Measurements from ENCODE around the gene ATN1. TPM values are rescaled to one million over a fixed set of nuclear protein-coding genes. Genes with fewer than 3 reads are reported as not detected.

Gene ATN1
- polyA plus RNA-seq, 1 donor: 66.6 TPM

DNA sequence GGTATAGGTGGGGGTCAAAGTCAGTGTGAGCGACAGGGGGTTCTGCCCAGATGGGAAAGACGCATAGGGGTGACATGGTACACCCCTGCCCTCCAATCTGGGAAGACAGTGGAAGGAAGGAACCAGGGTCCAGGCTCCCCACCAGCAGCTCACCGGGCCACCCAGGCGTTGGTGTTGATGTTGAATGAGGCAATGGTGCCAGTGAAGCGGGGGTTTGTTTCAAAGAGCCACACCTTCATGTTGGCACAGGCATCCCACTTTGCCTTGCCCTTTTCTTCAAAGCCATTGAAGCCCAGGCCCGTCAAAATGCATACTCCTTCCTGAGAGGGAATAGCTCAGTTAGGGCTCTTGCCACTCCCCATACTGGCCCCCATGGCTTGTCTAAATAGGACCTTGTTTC is 50.4 kb downstream of the ATN1 start:
- no CpG with 5 or more reads among the region's 6 CpGs for WGBS (ENCODE audit: insufficient coverage, low lambda C conversion rate)
- H3K27me3 ChIP-seq (ENCODE audit: control insufficient read depth, insufficient read depth, low read length): no peaks in the 10 kb centered on the region
- DNase-seq: no peak
- no peak overlapping the region for H3K27ac ChIP-seq (ENCODE audit: low read length)
- no peaks in the 10 kb centered on the region for H3K9me3 ChIP-seq (ENCODE audit: control insufficient read depth, low read depth, low read length)
- H3K4me1 ChIP-seq (ENCODE audit: control insufficient read depth, insufficient read depth, low read length): peaks cover 38% of the 10 kb centered on the region
- no peak overlapping the region for H3K4me3 ChIP-seq (ENCODE audit: low read length)
- H3K36me3 ChIP-seq (ENCODE audit: control insufficient read depth, insufficient read depth, low read length): peaks cover 79% of the 10 kb centered on the region

DNA sequence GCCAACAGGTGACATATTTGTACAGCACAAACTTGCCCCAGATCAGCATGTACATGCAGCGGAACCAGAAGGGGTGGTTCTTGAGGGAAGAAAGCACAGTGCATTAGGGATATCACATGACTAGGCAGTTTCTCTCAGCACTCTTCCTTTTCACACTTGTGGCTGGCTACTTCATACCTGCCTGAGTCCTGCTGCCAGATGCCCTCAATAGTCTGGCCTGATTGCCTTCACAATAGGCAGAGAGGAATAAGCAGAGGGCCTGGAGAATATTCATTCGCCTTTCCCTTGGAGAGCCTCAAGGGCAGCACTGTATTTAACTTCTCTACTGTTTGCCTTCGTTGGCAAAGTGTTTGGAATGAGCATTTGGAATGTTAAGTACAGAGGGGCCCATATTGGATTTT is 50.9 kb downstream of the ATN1 start:
- Histone ChIP-seq H3K27me3 (ENCODE audit: control insufficient read depth, insufficient read depth, low read length) (no peaks in the 10 kb centered on the region), H3K4me3 (ENCODE audit: low read length) (no peak overlapping the region), H3K9me3 (ENCODE audit: control insufficient read depth, low read depth, low read length) (no peaks in the 10 kb centered on the region), H3K36me3 (ENCODE audit: control insufficient read depth, insufficient read depth, low read length) (peaks cover 82% of the 10 kb centered on the region), H3K27ac (ENCODE audit: low read length) (no peak overlapping the region), H3K4me1 (ENCODE audit: control insufficient read depth, insufficient read depth, low read length) (peaks cover 41% of the 10 kb centered on the region)
- no CpG with 5 or more reads among the region's 3 CpGs for WGBS (ENCODE audit: insufficient coverage, low lambda C conversion rate)
- DNase-seq: no peak

DNA sequence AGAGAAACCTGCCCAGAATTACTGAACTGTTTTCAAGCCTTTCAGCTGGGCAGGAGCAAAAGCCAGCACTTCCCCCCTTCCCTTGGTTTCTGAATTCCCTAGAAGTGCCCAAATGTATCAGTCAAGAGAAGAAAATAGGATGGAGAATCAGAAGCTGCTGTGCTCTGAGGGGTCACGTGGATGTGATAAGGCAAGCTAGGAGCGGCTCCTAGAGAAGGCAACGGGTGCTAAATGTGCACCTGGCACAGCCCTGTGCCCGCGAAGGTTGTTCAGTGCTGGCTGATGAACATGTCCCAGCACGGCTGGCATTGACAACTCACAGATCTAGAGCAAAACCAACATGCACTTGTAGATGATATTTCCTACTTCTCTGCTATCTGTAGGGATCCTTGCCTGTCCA is 51.3 kb downstream of the ATN1 start:
- peaks cover 78% of the 10 kb centered on the region for H3K36me3 ChIP-seq (ENCODE audit: control insufficient read depth, insufficient read depth, low read length)
- H3K27ac ChIP-seq (ENCODE audit: low read length): no peak overlapping the region
- no peak for DNase-seq
- H3K9me3 ChIP-seq (ENCODE audit: control insufficient read depth, low read depth, low read length): no peaks in the 10 kb centered on the region
- H3K27me3 ChIP-seq (ENCODE audit: control insufficient read depth, insufficient read depth, low read length): no peaks in the 10 kb centered on the region
- no CpG with 5 or more reads among the region's 6 CpGs for WGBS (ENCODE audit: insufficient coverage, low lambda C conversion rate)
- no peak overlapping the region for H3K4me3 ChIP-seq (ENCODE audit: low read length)
- peaks cover 41% of the 10 kb centered on the region for H3K4me1 ChIP-seq (ENCODE audit: control insufficient read depth, insufficient read depth, low read length)

DNA sequence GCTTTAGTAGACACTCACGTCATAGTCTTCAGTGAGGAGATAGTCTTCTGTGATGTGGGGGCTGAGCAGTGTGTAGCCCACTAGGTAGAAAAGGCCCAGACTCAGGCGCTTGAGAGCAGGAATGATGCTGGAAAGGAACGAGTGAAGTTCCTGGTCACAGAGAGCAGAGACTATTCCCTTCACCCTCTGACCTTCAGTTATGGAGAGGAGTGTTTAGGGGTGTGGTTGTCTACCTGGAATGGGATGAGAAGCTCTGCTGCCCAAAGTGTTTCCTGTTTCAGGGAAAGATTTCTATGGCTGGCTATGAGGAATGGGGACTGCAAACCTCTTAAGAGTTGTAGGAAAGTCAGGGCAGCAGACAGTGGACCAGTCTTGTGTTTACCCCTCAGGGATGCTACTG is 51.7 kb downstream of the ATN1 start:
- Histone ChIP-seq H3K27ac (ENCODE audit: low read length) (no peak overlapping the region), H3K36me3 (ENCODE audit: control insufficient read depth, insufficient read depth, low read length) (peaks cover 73% of the 10 kb centered on the region), H3K27me3 (ENCODE audit: control insufficient read depth, insufficient read depth, low read length) (no peaks in the 10 kb centered on the region), H3K9me3 (ENCODE audit: control insufficient read depth, low read depth, low read length) (no peaks in the 10 kb centered on the region), H3K4me3 (ENCODE audit: low read length) (no peak overlapping the region), H3K4me1 (ENCODE audit: control insufficient read depth, insufficient read depth, low read length) (peaks cover 46% of the 10 kb centered on the region)
- no CpG with 5 or more reads among the region's 3 CpGs for WGBS (ENCODE audit: insufficient coverage, low lambda C conversion rate)
- no peak for DNase-seq

DNA sequence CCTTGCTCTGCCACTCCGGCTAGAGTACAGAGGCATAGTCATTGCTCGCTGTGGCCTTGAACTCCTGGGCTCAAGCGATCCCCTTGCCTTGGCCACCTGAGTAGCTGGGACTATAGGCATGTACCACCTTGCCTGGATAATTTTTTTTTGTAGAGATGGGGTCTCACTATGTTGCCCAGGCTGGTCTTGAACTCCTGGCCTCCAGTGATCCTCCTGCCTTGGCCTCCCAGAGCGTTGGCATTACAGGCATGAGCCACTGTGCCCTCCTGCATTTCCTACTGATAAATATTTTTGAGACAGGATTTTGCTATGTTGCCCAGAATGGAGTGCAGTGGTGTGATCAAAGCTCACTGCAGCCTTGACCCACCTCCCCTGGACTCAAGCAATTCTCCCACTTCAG is 52.3 kb downstream of the ATN1 start:
- no peak overlapping the region for H3K4me3 ChIP-seq (ENCODE audit: low read length)
- H3K4me1 ChIP-seq (ENCODE audit: control insufficient read depth, insufficient read depth, low read length): peaks cover 48% of the 10 kb centered on the region
- H3K27ac ChIP-seq (ENCODE audit: low read length): peak overlapping the region; percentile 89
- H3K36me3 ChIP-seq (ENCODE audit: control insufficient read depth, insufficient read depth, low read length): peaks cover 67% of the 10 kb centered on the region
- H3K9me3 ChIP-seq (ENCODE audit: control insufficient read depth, low read depth, low read length): no peaks in the 10 kb centered on the region
- H3K27me3 ChIP-seq (ENCODE audit: control insufficient read depth, insufficient read depth, low read length): no peaks in the 10 kb centered on the region
- no peak for DNase-seq
- no CpG with 5 or more reads among the region's 4 CpGs for WGBS (ENCODE audit: insufficient coverage, low lambda C conversion rate)

DNA sequence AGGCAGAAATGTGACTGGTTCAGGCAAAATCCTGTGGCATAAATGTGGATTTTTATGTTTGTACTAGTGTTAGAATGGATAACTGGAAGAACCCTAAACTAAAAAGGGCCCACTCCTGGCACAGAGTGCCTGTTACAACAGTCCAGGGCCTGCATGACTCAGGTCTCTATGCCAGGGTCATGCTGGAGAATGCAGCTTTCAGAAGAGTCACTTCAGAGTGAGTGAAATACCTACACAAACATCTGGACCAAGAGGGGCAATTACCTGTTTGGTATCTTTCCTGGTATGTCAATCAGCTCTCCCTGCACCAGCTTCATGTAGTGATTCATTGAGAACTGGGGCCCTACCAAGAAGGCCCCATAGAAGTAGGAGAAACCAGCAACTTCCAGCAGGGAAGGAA is 53.0 kb downstream of the ATN1 start:
- no peak for DNase-seq
- Histone ChIP-seq H3K27ac (ENCODE audit: low read length) (peak overlapping the region; percentile 89), H3K36me3 (ENCODE audit: control insufficient read depth, insufficient read depth, low read length) (peaks cover 60% of the 10 kb centered on the region), H3K4me3 (ENCODE audit: low read length) (no peak overlapping the region), H3K9me3 (ENCODE audit: control insufficient read depth, low read depth, low read length) (no peaks in the 10 kb centered on the region), H3K4me1 (ENCODE audit: control insufficient read depth, insufficient read depth, low read length) (peaks cover 48% of the 10 kb centered on the region), H3K27me3 (ENCODE audit: control insufficient read depth, insufficient read depth, low read length) (no peaks in the 10 kb centered on the region)

DNA sequence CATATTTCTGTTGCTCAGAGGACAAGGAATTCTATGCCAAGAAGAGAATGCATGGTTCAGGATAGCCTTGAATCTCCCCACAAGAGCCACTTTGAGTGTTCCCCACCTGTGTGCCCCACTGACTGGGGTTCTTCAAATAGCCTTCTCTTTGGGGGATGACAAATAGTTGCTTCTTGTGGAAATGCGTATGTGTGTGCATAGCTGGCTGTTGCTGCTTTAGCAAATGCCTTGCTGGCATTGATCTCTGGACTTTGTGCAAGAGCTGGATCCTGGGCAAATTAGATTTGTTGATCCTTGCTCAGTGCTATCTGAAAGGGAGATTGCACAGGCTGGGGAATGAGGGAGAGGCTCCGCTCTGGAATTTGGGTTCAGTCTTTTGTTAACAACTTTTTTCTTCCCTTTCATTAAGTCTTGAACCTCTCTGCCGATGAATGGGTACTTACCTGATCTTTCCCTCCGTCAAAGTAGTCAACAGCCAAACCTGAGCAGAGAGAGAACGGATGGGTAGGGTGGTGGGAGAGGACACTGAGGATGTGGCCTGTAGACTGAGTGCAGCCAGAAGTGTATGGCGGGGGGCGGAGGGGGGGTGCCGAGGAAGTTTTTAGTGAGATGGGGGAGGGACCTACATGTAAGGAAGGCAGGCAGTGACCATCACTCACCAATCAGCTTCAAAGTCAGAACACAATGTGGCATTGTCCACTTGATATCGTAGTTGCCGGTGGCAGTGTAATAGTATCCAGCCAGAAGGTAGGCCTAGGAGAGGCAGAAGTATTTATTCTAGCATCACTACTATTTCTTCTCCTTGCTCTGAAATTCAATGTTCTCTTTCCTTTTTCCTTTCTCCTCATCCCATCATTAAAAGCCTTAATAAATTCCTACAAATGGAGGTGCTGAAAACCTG is 53.6 kb downstream of the ATN1 start:
- Histone ChIP-seq H3K27me3 (ENCODE audit: control insufficient read depth, insufficient read depth, low read length) (no peaks in the 10 kb centered on the region), H3K4me1 (ENCODE audit: control insufficient read depth, insufficient read depth, low read length) (peaks cover 48% of the 10 kb centered on the region), H3K9me3 (ENCODE audit: control insufficient read depth, low read depth, low read length) (no peaks in the 10 kb centered on the region), H3K36me3 (ENCODE audit: control insufficient read depth, insufficient read depth, low read length) (peaks cover 54% of the 10 kb centered on the region), H3K27ac (ENCODE audit: low read length) (peak overlapping the region; percentile 89), H3K4me3 (ENCODE audit: low read length) (no peak overlapping the region)
- peak; percentile 78 to 88 for DNase-seq
- WGBS (ENCODE audit: insufficient coverage, low lambda C conversion rate): 40% methylated on average over 1 of the region's 10 CpGs

DNA sequence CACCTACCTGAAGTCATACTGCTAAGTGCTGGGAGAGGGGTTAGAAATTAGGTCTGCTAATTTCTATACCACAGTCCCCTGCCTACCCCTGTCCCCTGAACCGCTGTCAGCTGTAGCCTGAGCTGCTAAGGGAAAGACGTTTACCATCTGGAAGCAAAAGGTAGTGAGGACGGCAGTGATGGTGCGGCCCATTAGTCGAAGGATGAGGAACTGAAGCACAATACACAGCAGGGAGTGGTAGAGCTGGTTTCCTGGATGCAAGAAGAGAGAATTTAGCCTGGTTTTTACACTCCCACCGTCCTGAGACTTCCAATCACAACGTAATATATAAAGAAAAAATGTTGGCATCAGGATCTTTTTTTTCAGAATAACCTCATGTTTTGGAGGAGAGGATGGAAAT is 54.8 kb downstream of the ATN1 start:
- Histone ChIP-seq H3K4me1 (ENCODE audit: control insufficient read depth, insufficient read depth, low read length) (peaks cover 48% of the 10 kb centered on the region), H3K9me3 (ENCODE audit: control insufficient read depth, low read depth, low read length) (no peaks in the 10 kb centered on the region), H3K36me3 (ENCODE audit: control insufficient read depth, insufficient read depth, low read length) (peaks cover 44% of the 10 kb centered on the region), H3K27me3 (ENCODE audit: control insufficient read depth, insufficient read depth, low read length) (no peaks in the 10 kb centered on the region), H3K27ac (ENCODE audit: low read length) (peak overlapping the region; percentile 89), H3K4me3 (ENCODE audit: low read length) (no peak overlapping the region)
- DNase-seq: no peak
- WGBS (ENCODE audit: insufficient coverage, low lambda C conversion rate): 89% methylated on average over 4 of the region's 7 CpGs

DNA sequence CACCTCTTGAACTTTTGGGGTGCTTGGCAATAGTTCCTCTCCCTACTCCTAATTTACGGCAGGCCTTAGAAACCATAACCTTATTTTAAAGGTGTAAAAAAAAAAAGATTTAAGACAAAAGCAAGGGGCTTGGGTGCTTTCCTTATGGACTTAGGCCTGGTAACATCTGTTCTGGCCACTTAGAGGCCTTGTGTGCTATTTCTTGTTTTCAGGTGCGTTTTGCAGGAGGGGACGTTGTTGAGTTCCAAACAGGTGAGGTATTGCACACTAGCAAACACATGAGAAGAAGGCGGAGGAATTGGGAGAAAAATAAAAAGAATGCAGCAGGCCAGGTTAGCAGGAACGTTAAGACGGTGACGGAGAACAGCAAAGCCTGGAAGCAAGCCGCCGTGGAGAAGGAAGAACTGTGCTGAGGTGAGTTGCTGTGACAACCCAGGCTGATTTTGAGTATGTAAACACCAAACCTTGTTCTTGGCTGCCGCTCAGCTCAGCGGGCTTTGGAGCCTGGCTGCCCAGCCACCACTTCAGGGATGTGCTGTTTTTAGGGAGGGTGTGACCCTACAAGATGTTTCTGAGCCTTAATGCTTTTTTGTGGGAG is 60.3 kb downstream of the ATN1 start:
- Histone ChIP-seq H3K27ac (ENCODE audit: low read length) (no peak overlapping the region), H3K36me3 (ENCODE audit: control insufficient read depth, insufficient read depth, low read length) (peaks cover 22% of the 10 kb centered on the region), H3K27me3 (ENCODE audit: control insufficient read depth, insufficient read depth, low read length) (no peaks in the 10 kb centered on the region), H3K4me1 (ENCODE audit: control insufficient read depth, insufficient read depth, low read length) (peaks cover 10% of the 10 kb centered on the region), H3K4me3 (ENCODE audit: low read length) (no peak overlapping the region), H3K9me3 (ENCODE audit: control insufficient read depth, low read depth, low read length) (no peaks in the 10 kb centered on the region)
- no peak for DNase-seq
- WGBS (ENCODE audit: insufficient coverage, low lambda C conversion rate): 53% methylated on average over 7 of the region's 11 CpGs
